Coronary artery (tissue), 2 donors: Measurements from ENCODE around the gene HSPB7.
A peak's percentile ranks its signal among the peaks of the same experiment; 100 is the strongest.

Experiments used
- DNase-seq: peaks from one replicate; pipeline ENCODE4 v3.0.0-alpha.2; 2017; ENCODE audit warnings: low spot score
- H3K27ac ChIP-seq, 2 donors: fragments of 200-600 bp; sonication (generic); one replicate each; pipeline ENCODE4 v1.5.1; 2016 to 2019
- H3K4me3 ChIP-seq: fragments of 200-600 bp; sonication (generic); 2 replicates; pipeline ENCODE4 v1.5.1; 2016; ENCODE audit warnings: mild to moderate bottlenecking, moderate library complexity
- CTCF ChIP-seq: fragments of 200-600 bp; sonication (generic); IDR thresholded peaks from one replicate; pipeline ENCODE4 v1.5.1; 2019; ENCODE audit warnings: antibody characterized with exemption

HSPB7 gene

GRCh38 chr1:16013220-16013907 is 4.5 kb downstream of the HSPB7 start:
- Histone ChIP-seq H3K27ac (peak overlapping the region; percentile 98), H3K4me3 (peak overlapping the region; percentile 55)
- DNase-seq = peak; percentile 91
- TF ChIP-seq CTCF = no peak

- Histone ChIP-seq H3K4me3 (peak overlapping the region; percentile 55), H3K27ac (peak overlapping the region; percentile 98)
- TF ChIP-seq CTCF = no peak
- DNase-seq = peak; percentile 90
These were observed 5.1 kb downstream of the HSPB7 start for GRCh38 chr1:16012590-16013219.

DNA sequence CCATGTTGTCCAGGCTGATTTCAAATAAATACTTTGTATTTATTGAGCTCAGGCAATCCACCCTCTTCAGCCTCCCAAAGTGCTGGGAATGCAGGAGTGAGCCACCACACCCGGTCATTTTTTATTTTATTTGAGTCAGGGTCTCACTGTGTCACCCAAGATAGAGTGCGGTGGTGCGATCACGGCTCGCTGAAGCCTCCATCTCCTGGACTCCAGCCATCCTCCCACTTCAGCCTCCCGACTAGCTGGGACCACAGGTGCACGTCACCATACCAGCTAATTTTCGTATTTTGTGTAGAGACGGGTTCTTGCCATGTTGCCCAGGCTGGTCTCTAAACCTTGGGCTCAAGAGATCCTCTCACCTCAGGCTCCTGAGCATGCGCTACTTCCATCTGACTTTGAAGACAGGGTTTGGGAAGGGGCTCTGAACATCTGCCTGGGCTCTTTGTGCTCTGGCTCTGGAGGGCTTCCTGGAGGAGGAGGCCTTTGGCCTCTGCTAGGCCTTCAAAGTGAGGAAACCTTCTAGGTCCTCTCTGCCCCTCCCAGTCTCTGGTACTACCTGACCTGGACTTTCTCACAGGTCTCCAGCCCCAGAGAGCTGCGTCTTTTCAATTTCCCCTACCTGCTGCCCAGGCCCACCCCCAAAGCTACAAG is 5.8 kb downstream of the HSPB7 start:
- no peak for TF ChIP-seq CTCF
- Histone ChIP-seq H3K27ac (peak overlapping the region; percentile 98), H3K4me3 (peak overlapping the region; percentile 55)
- no peak for DNase-seq

GRCh38 chr1:16010837-16011236 is 7.0 kb downstream of the HSPB7 start:
- DNase-seq = no peak
- Histone ChIP-seq H3K27ac (no peak overlapping the region), H3K4me3 (no peak overlapping the region)
- TF ChIP-seq CTCF = no peak

DNA sequence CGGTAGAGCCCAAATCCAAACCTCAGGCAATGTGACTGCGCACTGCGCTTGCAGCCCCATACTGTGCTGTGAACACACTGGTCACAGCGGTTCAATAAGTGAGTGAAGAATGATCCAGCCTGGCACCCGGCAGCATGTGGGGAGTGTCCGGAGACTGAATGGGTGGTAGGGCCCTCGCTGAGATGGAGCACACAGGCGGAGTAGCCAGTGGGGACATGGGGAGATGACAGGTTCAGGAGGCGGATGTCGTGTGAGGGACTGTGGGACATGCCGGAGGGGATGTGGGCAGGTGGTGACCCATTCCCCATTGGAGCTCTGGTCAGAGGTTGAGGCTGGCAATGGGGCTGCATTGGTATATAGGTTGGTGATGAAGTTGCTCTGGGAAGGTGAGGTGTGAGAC is 8.2 kb downstream of the HSPB7 start:
- no peak overlapping the region for H3K27ac ChIP-seq
- no peak for TF ChIP-seq CTCF
- DNase-seq = no peak
- no peak overlapping the region for H3K4me3 ChIP-seq

DNA sequence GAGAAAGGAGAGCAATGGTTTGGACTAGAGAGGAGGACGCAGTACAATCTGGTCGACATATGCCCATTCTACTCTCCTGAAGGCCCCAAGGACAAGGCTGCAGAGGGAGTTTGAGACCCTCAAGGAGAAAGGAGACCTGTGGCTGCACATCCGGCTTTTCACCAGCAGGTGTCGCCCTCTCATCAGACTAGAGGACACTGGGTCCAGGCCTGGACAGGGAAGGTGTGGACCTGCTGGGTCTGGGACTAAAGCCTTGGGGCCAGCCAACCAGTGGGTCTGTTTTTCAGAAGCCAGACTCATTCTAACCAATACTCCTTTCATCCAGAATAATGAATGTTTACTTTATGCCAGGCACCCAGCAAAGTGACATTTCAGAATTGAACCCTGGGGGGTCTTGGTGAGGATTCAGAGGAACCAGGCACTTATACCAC is 8.8 kb downstream of the HSPB7 start:
- Histone ChIP-seq H3K4me3 (no peak overlapping the region), H3K27ac (no peak overlapping the region)
- peak; percentile 84 for TF ChIP-seq CTCF
- DNase-seq = no peak
